ENCODE data around the gene CBY1. TPM values are rescaled to one million over a fixed set of nuclear protein-coding genes. Genes with fewer than 3 reads are reported as not detected.
"Not testable (repeated sequence)": the region's sequence is repeated elsewhere in the genome, so short reads cannot be mapped to it uniquely, and the experiment has no call there.

Gene CBY1
- total RNA-seq: 10 to 100 TPM; 18.7 to 42.4 (median 26.4) TPM

- peaks cover 3 to 4% of the 10 kb centered on the region in 2 donors for H3K4me1 ChIP-seq (replicated peaks in 1 of 2)
- peak within 1 kb of the TSS; percentile 74 to 98 (median 92) for H3K4me3 ChIP-seq
- ATAC-seq (replicated peaks in 6 of 8): peak; percentile 89 to 94 (median 91)
- WGBS, 10 experiments: 0% methylated on average over 1 to 13 of the region's 66 CpGs; no CpG with 5 or more reads in 6 of the 10 experiments
- in situ Hi-C loops (cut with MboI; ENCODE audit: low pct_unique_long_range_greater_than_20kb in 2 of 9, low sequenced_read_pairs in 9 of 9, unreplicated experiment in 9 of 9): no loop called here
- H3K27ac ChIP-seq: peak within 1 kb of the TSS; percentile 99 to 100
Measured at GRCh38 chr22:38656256-38657044, at the start of gene CBY1, which contains the start of gene FAM227A. Gene CBY1 (plus strand): TSS chr22:38656638. CDS start chr22:38668055, 11,417 bp downstream. Gene FAM227A (minus strand): TSS chr22:38656392. CDS start chr22:38650168, 6,224 bp downstream.

GRCh38 chr22:38607680-38608079, 48.8 kb upstream of the CBY1 start:
- in situ Hi-C loops (cut with MboI; ENCODE audit: low pct_unique_long_range_greater_than_20kb in 2 of 9, low sequenced_read_pairs in 9 of 9, unreplicated experiment in 9 of 9): no loop called here
- no peaks in the 10 kb centered on the region for H3K4me1 ChIP-seq (replicated peaks in 1 of 2)
- H3K27ac ChIP-seq: no peak overlapping the region
- H3K4me3 ChIP-seq: no peak overlapping the region
- WGBS, 10 experiments: 86 to 100% (median 98%) methylated on average over 1 to 3 of the region's 3 CpGs; no CpG with 5 or more reads in 4 of the 10 experiments
- no peak for ATAC-seq (replicated peaks in 6 of 8)

- no peak for ATAC-seq (replicated peaks in 6 of 8)
- no peak overlapping the region for H3K4me3 ChIP-seq
- H3K4me1 ChIP-seq (replicated peaks in 1 of 2): no peaks in the 10 kb centered on the region
- no peak overlapping the region for H3K27ac ChIP-seq
- 40 to 94% (median 88%) methylated on average over 1 to 12 of the region's 13 CpGs; no CpG with 5 or more reads in 2 of the 10 experiments for WGBS, 10 experiments
- in situ Hi-C loops (cut with MboI; ENCODE audit: low pct_unique_long_range_greater_than_20kb in 2 of 9, low sequenced_read_pairs in 9 of 9, unreplicated experiment in 9 of 9): no loop called here
Measured at GRCh38 chr22:38608992-38609750, 47.3 kb upstream of the CBY1 start.

- in situ Hi-C loops (cut with MboI; ENCODE audit: low pct_unique_long_range_greater_than_20kb in 2 of 9, low sequenced_read_pairs in 9 of 9, unreplicated experiment in 9 of 9): no loop called here
- WGBS, 10 experiments: 60 to 100% (median 89%) methylated on average over 1 to 5 of the region's 5 CpGs; no CpG with 5 or more reads in 4 of the 10 experiments
- ATAC-seq (replicated peaks in 6 of 8): no peak
Measured at GRCh38 chr22:38610234-38610633, 46.2 kb upstream of the CBY1 start.

GRCh38 chr22:38611559-38611958, 44.9 kb upstream of the CBY1 start:
- ATAC-seq (replicated peaks in 6 of 8): no peak
- 60 to 100% (median 100%) methylated on average over 1 to 5 of the region's 5 CpGs; no CpG with 5 or more reads in 1 of the 10 experiments for WGBS, 10 experiments
- in situ Hi-C loops (cut with MboI; ENCODE audit: low pct_unique_long_range_greater_than_20kb in 2 of 9, low sequenced_read_pairs in 9 of 9, unreplicated experiment in 9 of 9): no loop called here
- no peak overlapping the region for H3K4me3 ChIP-seq
- H3K4me1 ChIP-seq (replicated peaks in 1 of 2): peaks cover 7 to 11% of the 10 kb centered on the region in 2 donors
- no peak overlapping the region for H3K27ac ChIP-seq

More at GRCh38 chr22:38610234-38610633, 46.2 kb upstream of the CBY1 start:
- peaks cover 7 to 8% of the 10 kb centered on the region in 2 donors for H3K4me1 ChIP-seq (replicated peaks in 1 of 2)
- no peak overlapping the region for H3K4me3 ChIP-seq
- H3K27ac ChIP-seq: no peak overlapping the region

GRCh38 chr22:38612217-38613006, 44.0 kb upstream of the CBY1 start:
- WGBS, 10 experiments: 42 to 100% (median 90%) methylated on average over 2 to 5 of the region's 5 CpGs; no CpG with 5 or more reads in 1 of the 10 experiments
- in situ Hi-C loops (cut with MboI; ENCODE audit: low pct_unique_long_range_greater_than_20kb in 2 of 9, low sequenced_read_pairs in 9 of 9, unreplicated experiment in 9 of 9): no loop called here

GRCh38 chr22:38613588-38613987, 42.9 kb upstream of the CBY1 start:
- Histone ChIP-seq H3K4me3 (no peak overlapping the region), H3K27ac (no peak overlapping the region), H3K4me1 (replicated peaks in 1 of 2) (peaks cover 7 to 11% of the 10 kb centered on the region in 2 donors)
- 50 to 100% (median 95%) methylated on average over 1 to 2 of the region's 4 CpGs; no CpG with 5 or more reads in 2 of the 10 experiments for WGBS, 10 experiments
- in situ Hi-C loops (cut with MboI; ENCODE audit: low pct_unique_long_range_greater_than_20kb in 2 of 9, low sequenced_read_pairs in 9 of 9, unreplicated experiment in 9 of 9): no loop called here
- ATAC-seq (replicated peaks in 6 of 8): no peak

More at GRCh38 chr22:38612217-38613006, 44.0 kb upstream of the CBY1 start:
- H3K4me1 ChIP-seq (replicated peaks in 1 of 2): peaks cover 7 to 11% of the 10 kb centered on the region in 2 donors
- no peak overlapping the region for H3K4me3 ChIP-seq
- no peak for ATAC-seq (replicated peaks in 6 of 8)
- H3K27ac ChIP-seq: no peak overlapping the region

- 17 to 100% (median 50%) methylated on average over 1 to 4 of the region's 4 CpGs; no CpG with 5 or more reads in 1 of the 10 experiments for WGBS, 10 experiments
- peaks cover 7 to 11% of the 10 kb centered on the region in 2 donors for H3K4me1 ChIP-seq (replicated peaks in 1 of 2)
- in situ Hi-C loops (cut with MboI; ENCODE audit: low pct_unique_long_range_greater_than_20kb in 2 of 9, low sequenced_read_pairs in 9 of 9, unreplicated experiment in 9 of 9): no loop called here
- ATAC-seq (replicated peaks in 6 of 8): peak in 7 of 8 experiments; percentile 13 to 97 (median 71)
- H3K27ac ChIP-seq: peak overlapping the region in 1 of 2 donors; percentile 36
- H3K4me3 ChIP-seq: no peak overlapping the region
Measured at GRCh38 chr22:38614332-38615063, 41.9 kb upstream of the CBY1 start.

GRCh38 chr22:38615064-38615405, 41.4 kb upstream of the CBY1 start:
- 53 to 90% (median 83%) methylated on average over 1 to 8 of the region's 9 CpGs; no CpG with 5 or more reads in 3 of the 10 experiments for WGBS, 10 experiments
- ATAC-seq (replicated peaks in 6 of 8): peak in 2 of 8 experiments; percentile 7 to 55

GRCh38 chr22:38618258-38618657, 38.2 kb upstream of the CBY1 start:
- WGBS, 10 experiments: 82 to 100% (median 92%) methylated on average over 1 of the region's 1 CpG; no CpG with 5 or more reads in 6 of the 10 experiments
- no peak overlapping the region for H3K4me3 ChIP-seq
- H3K27ac ChIP-seq: no peak overlapping the region
- ATAC-seq (replicated peaks in 6 of 8): peak in 1 of 8 experiments; percentile 29
- in situ Hi-C loops (cut with MboI; ENCODE audit: low pct_unique_long_range_greater_than_20kb in 2 of 9, low sequenced_read_pairs in 9 of 9, unreplicated experiment in 9 of 9): no loop called here
- H3K4me1 ChIP-seq (replicated peaks in 1 of 2): peaks cover 7 to 11% of the 10 kb centered on the region in 2 donors

More at GRCh38 chr22:38615064-38615405, 41.4 kb upstream of the CBY1 start:
- H3K4me3 ChIP-seq; in situ Hi-C loops (cut with MboI; ENCODE audit: low pct_unique_long_range_greater_than_20kb in 2 of 9, low sequenced_read_pairs in 9 of 9, unreplicated experiment in 9 of 9): not testable (repeated sequence)
- peaks cover 7 to 11% of the 10 kb centered on the region in 2 donors for H3K4me1 ChIP-seq (replicated peaks in 1 of 2)
- peak overlapping the region in 1 of 2 donors; percentile 37 for H3K27ac ChIP-seq

- Histone ChIP-seq H3K4me1 (replicated peaks in 1 of 2) (peaks cover 7 to 11% of the 10 kb centered on the region in 2 donors), H3K27ac (no peak overlapping the region), H3K4me3 (no peak overlapping the region)
- peak in 1 of 8 experiments; percentile 11 for ATAC-seq (replicated peaks in 6 of 8)
- in situ Hi-C loops (cut with MboI; ENCODE audit: low pct_unique_long_range_greater_than_20kb in 2 of 9, low sequenced_read_pairs in 9 of 9, unreplicated experiment in 9 of 9): no loop called here
- 33 to 100% (median 95%) methylated on average over 1 to 2 of the region's 2 CpGs; no CpG with 5 or more reads in 1 of the 10 experiments for WGBS, 10 experiments
Measured at GRCh38 chr22:38618682-38619081, 37.8 kb upstream of the CBY1 start.

GRCh38 chr22:38623351-38623750, 33.1 kb upstream of the CBY1 start:
- in situ Hi-C loops (cut with MboI; ENCODE audit: low pct_unique_long_range_greater_than_20kb in 2 of 9, low sequenced_read_pairs in 9 of 9, unreplicated experiment in 9 of 9): no loop called here
- ATAC-seq (replicated peaks in 6 of 8): no peak
- Histone ChIP-seq H3K4me1 (replicated peaks in 1 of 2) (no peaks in the 10 kb centered on the region), H3K27ac (no peak overlapping the region), H3K4me3 (no peak overlapping the region)
- 20 to 100% (median 82%) methylated on average over 1 to 4 of the region's 4 CpGs; no CpG with 5 or more reads in 2 of the 10 experiments for WGBS, 10 experiments

All from motor neuron (in vitro differentiated cells).